ENCODE measurements around the gene ZNFX1.

ZNFX1 gene

GRCh38 chr20:49259799-49260198, 18.1 kb downstream of the ZNFX1 start:
- H3K4me3 ChIP-seq (ENCODE audit: low read length, poor library complexity, severe bottlenecking) = no peak overlapping the region
- no peaks in the 10 kb centered on the region for H3K9me3 ChIP-seq (ENCODE audit: insufficient read depth, low read depth, low read length)
- H3K9me2 ChIP-seq (replicated peaks; ENCODE audit: low read depth, low read length) = no peaks in the 10 kb centered on the region
- no peaks in the 10 kb centered on the region for H3F3A ChIP-seq (ENCODE audit: low read depth)
- TF ChIP-seq EZH2phosphoT487 (IDR thresholded peaks at IDR 0.05; ENCODE audit: borderline replicate concordance) (no peak), CTCF (conservative IDR thresholded peaks at IDR 0.05; ENCODE audit: low read length) (no peak)
- H3K79me2 ChIP-seq (ENCODE audit: insufficient read depth, low read length) = no peaks in the 10 kb centered on the region
- H3K4me2 ChIP-seq (ENCODE audit: low read depth, low read length, poor library complexity, severe bottlenecking) = no peak overlapping the region
- no peak overlapping the region for H3K9ac ChIP-seq (ENCODE audit: low read depth, low read length, poor library complexity, severe bottlenecking)
- H3K27me3 ChIP-seq (ENCODE audit: insufficient read depth, low read length, poor library complexity, severe bottlenecking) = no peaks in the 10 kb centered on the region
- H4K20me1 ChIP-seq (ENCODE audit: insufficient read depth, low read length, poor library complexity, severe bottlenecking) = peaks cover 5% of the 10 kb centered on the region
- H3K36me3 ChIP-seq (ENCODE audit: insufficient read depth, low read length) = peaks cover 73% of the 10 kb centered on the region
- H2AFZ ChIP-seq (ENCODE audit: low read length) = no peak overlapping the region
- no peaks in the 10 kb centered on the region for H3K4me1 ChIP-seq (ENCODE audit: insufficient read depth, low read length, poor library complexity, severe bottlenecking)

DNA sequence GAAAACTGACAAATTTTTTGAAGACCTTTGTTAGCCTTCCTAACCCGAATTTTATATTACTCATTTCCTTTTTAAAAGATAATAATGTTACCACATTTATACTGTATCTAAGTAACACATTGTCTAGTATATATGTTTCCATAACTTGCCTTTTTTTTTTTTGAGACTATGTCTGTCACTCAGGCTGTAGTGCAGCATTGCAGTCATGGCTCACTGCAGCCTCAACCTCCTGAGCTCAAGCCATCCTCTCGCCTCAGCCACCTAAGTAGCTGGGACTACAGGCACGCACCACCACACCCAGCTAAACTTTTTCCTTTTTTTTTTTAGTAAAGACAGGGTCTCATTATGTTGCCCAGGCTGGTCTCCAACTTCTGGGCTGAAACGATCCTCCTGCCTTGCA, 18.6 kb downstream of the ZNFX1 start:
- Histone ChIP-seq H3K9me3 (ENCODE audit: insufficient read depth, low read depth, low read length) (no peaks in the 10 kb centered on the region), H3K36me3 (ENCODE audit: insufficient read depth, low read length) (peaks cover 73% of the 10 kb centered on the region), H3K27me3 (ENCODE audit: insufficient read depth, low read length, poor library complexity, severe bottlenecking) (no peaks in the 10 kb centered on the region), H3K79me2 (ENCODE audit: insufficient read depth, low read length) (no peaks in the 10 kb centered on the region), H2AFZ (ENCODE audit: low read length) (no peak overlapping the region), H3K9ac (ENCODE audit: low read depth, low read length, poor library complexity, severe bottlenecking) (no peak overlapping the region), H3K9me2 (replicated peaks; ENCODE audit: low read depth, low read length) (no peaks in the 10 kb centered on the region), H3K4me2 (ENCODE audit: low read depth, low read length, poor library complexity, severe bottlenecking) (no peak overlapping the region), H4K20me1 (ENCODE audit: insufficient read depth, low read length, poor library complexity, severe bottlenecking) (peaks cover 5% of the 10 kb centered on the region), H3K4me3 (ENCODE audit: low read length, poor library complexity, severe bottlenecking) (no peak overlapping the region), H3F3A (ENCODE audit: low read depth) (no peaks in the 10 kb centered on the region), H3K4me1 (ENCODE audit: insufficient read depth, low read length, poor library complexity, severe bottlenecking) (no peaks in the 10 kb centered on the region)
- TF ChIP-seq EZH2phosphoT487 (IDR thresholded peaks at IDR 0.05; ENCODE audit: borderline replicate concordance) (no peak), CTCF (conservative IDR thresholded peaks at IDR 0.05; ENCODE audit: low read length) (no peak)

DNA sequence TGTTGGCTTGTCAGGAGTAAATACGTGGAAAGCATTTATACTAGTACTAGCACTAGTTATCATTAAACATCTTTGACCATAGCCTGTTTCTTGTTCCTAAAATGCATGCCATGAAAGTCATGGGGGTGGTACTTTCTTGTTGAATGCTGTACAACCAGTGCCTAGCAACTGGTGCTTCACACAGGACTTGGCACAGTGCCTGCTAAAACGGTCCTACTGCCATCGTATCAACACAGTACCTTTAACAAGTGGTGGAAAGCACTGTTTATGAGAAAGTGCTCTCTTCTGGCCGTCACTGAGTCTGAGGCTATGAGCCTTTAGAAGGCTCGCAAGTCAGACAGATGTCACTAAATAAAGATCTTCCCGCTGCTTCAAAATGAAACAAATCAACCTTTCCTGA, 21.6 kb downstream of the ZNFX1 start:
- no peaks in the 10 kb centered on the region for H3F3A ChIP-seq (ENCODE audit: low read depth)
- no peak overlapping the region for H3K4me3 ChIP-seq (ENCODE audit: low read length, poor library complexity, severe bottlenecking)
- peaks cover 76% of the 10 kb centered on the region for H3K36me3 ChIP-seq (ENCODE audit: insufficient read depth, low read length)
- no peak overlapping the region for H2AFZ ChIP-seq (ENCODE audit: low read length)
- no peaks in the 10 kb centered on the region for H3K9me2 ChIP-seq (replicated peaks; ENCODE audit: low read depth, low read length)
- peaks cover 4% of the 10 kb centered on the region for H4K20me1 ChIP-seq (ENCODE audit: insufficient read depth, low read length, poor library complexity, severe bottlenecking)
- no peaks in the 10 kb centered on the region for H3K79me2 ChIP-seq (ENCODE audit: insufficient read depth, low read length)
- no peaks in the 10 kb centered on the region for H3K27me3 ChIP-seq (ENCODE audit: insufficient read depth, low read length, poor library complexity, severe bottlenecking)
- H3K9me3 ChIP-seq (ENCODE audit: insufficient read depth, low read depth, low read length) = no peaks in the 10 kb centered on the region
- TF ChIP-seq EZH2phosphoT487 (IDR thresholded peaks at IDR 0.05; ENCODE audit: borderline replicate concordance) (no peak), CTCF (conservative IDR thresholded peaks at IDR 0.05; ENCODE audit: low read length) (no peak)
- no peak overlapping the region for H3K4me2 ChIP-seq (ENCODE audit: low read depth, low read length, poor library complexity, severe bottlenecking)
- H3K9ac ChIP-seq (ENCODE audit: low read depth, low read length, poor library complexity, severe bottlenecking) = no peak overlapping the region
- H3K4me1 ChIP-seq (ENCODE audit: insufficient read depth, low read length, poor library complexity, severe bottlenecking) = no peaks in the 10 kb centered on the region

Data from Loucy (cell line).